Naive thymus-derived CD8-positive, alpha-beta T cell (primary cell): ENCODE results near the gene STEAP1B. TPM values are rescaled to one million over a fixed set of nuclear protein-coding genes. Genes with fewer than 3 reads are reported as not detected.
A peak's percentile ranks its signal among the peaks of the same experiment; 100 is the strongest.

Source experiments
- ATAC-seq, 2 donors: fragments of 150-1000 bp; cut with Tn5 transposase in 1 of 2; sonication (Bioruptor Pico), chemical (Tn5 transposase) in 1 of 2; 1 replicate in 1 of 2; 2 replicates in 1 of 2; pipeline ENCODE4 v1.10.0; 2021; ENCODE audit warnings: mild to moderate bottlenecking in 2 of 2, moderate library complexity in 2 of 2
- POLR2A ChIA-PET: fragments of 350-600 bp; sonication (Branson Sonifier 250); formaldehyde crosslinking; loops from one replicate; lab custom pipeline; 2021; ENCODE audit warnings: antibody characterized with exemption; lab: Charles Lee
- DNase-seq, 10 donors: peaks; one replicate each; pipeline versions ENCODE4 v3.0.0 to v3.0.0-alpha.2; 2020 to 2022
- H3K27ac Mint-ChIP-seq, 10 donors: one replicate each; pipeline ENCODE4 v1.8.0; 2020 to 2022; ENCODE audit warnings: mild to moderate bottlenecking in 10 of 10, mixed read lengths in 10 of 10, moderate library complexity in 4 of 10, inconsistent platforms in 1 of 10
- H3K27me3 Mint-ChIP-seq, 5 donors: one replicate each; pipeline ENCODE4 v1.8.0; 2021 to 2022; ENCODE audit warnings: mixed read lengths in 5 of 5
- H3K36me3 Mint-ChIP-seq, 3 donors: one replicate each; pipeline ENCODE4 v1.8.0; 2020 to 2022; ENCODE audit warnings: mixed read lengths in 3 of 3, mild to moderate bottlenecking in 2 of 3, inconsistent platforms in 1 of 3
- H3K4me1 Mint-ChIP-seq, 4 donors: one replicate each; pipeline ENCODE4 v1.8.0; 2021 to 2022; ENCODE audit warnings: mixed read lengths in 4 of 4
- H3K4me3 Mint-ChIP-seq, 10 donors: one replicate each; pipeline ENCODE4 v1.8.0; 2020 to 2022; ENCODE audit warnings: mild to moderate bottlenecking in 10 of 10, mixed read lengths in 10 of 10, moderate library complexity in 6 of 10, inconsistent platforms in 1 of 10
- H3K9me3 Mint-ChIP-seq, 9 donors: one replicate each; pipeline ENCODE4 v1.8.0; 2020 to 2022; ENCODE audit warnings: mixed read lengths in 9 of 9, mild to moderate bottlenecking in 3 of 9, inconsistent platforms in 1 of 9, moderate library complexity in 1 of 9
- polyA plus RNA-seq, 3 donors: library from polyadenylated mRNA; unstranded; fragments of 300-500 nt; fragmentation: Illumina TruSeq; gene quantifications; one replicate each; pipeline ENCODE4 v1.2.3, GENCODE V29; 2021
- total RNA-seq, 8 experiments: library from RNA in 2 of 8; stranded (reverse) in 2 of 8; gene quantifications; one replicate each; pipeline ENCODE4 v1.2.3 and lab custom pipeline; 2021 to 2026

Gene STEAP1B
- total and polyA plus RNA-seq, 5 experiments from 2014 or later: 0.28 TPM; not detected in 4

- POLR2A ChIA-PET: no interaction called here
- peaks cover 0 to 4% (median 0%) of the 10 kb centered on the region in 5 donors for H3K27me3 Mint-ChIP-seq
- no peaks in the 10 kb centered on the region for H3K9me3 Mint-ChIP-seq
- no peak overlapping the region for H3K27ac Mint-ChIP-seq
- DNase-seq (no peak), ATAC-seq (no peak)
- H3K4me1 Mint-ChIP-seq: no peaks in the 10 kb centered on the region
- H3K36me3 Mint-ChIP-seq: no peaks in the 10 kb centered on the region
- H3K4me3 Mint-ChIP-seq: no peak overlapping the region
Observed at GRCh38 chr7:22380333-22380732, 119.7 kb downstream of the STEAP1B start.

GRCh38 chr7:22378199-22378980 is 121.6 kb downstream of the STEAP1B start:
- Mint-ChIP-seq H3K4me3 (no peak overlapping the region), H3K27me3 (peaks cover 0 to 3% (median 0%) of the 10 kb centered on the region in 5 donors), H3K4me1 (no peaks in the 10 kb centered on the region), H3K9me3 (no peaks in the 10 kb centered on the region), H3K36me3 (no peaks in the 10 kb centered on the region), H3K27ac (no peak overlapping the region)
- no peak for ATAC-seq
- POLR2A ChIA-PET: no interaction called here
- DNase-seq: no peak

GRCh38 chr7:22377703-22378102 is 122.3 kb downstream of the STEAP1B start:
- Mint-ChIP-seq H3K36me3 (no peaks in the 10 kb centered on the region), H3K9me3 (no peaks in the 10 kb centered on the region), H3K27ac (peak overlapping the region in 1 of 10 donors; percentile 24), H3K4me1 (no peaks in the 10 kb centered on the region), H3K27me3 (peaks cover 0 to 3% (median 0%) of the 10 kb centered on the region in 5 donors), H3K4me3 (no peak overlapping the region)
- DNase-seq: no peak
- POLR2A ChIA-PET: no interaction called here
- no peak for ATAC-seq

- Mint-ChIP-seq H3K9me3 (no peaks in the 10 kb centered on the region), H3K27ac (no peak overlapping the region), H3K4me1 (no peaks in the 10 kb centered on the region), H3K4me3 (no peak overlapping the region), H3K36me3 (no peaks in the 10 kb centered on the region), H3K27me3 (peaks cover 0 to 3% (median 0%) of the 10 kb centered on the region in 5 donors)
- no peak for DNase-seq
- POLR2A ChIA-PET: no interaction called here
- no peak for ATAC-seq
Observed at GRCh38 chr7:22375359-22376048, 124.5 kb downstream of the STEAP1B start.

GRCh38 chr7:22373911-22374310 is 126.1 kb downstream of the STEAP1B start:
- no peaks in the 10 kb centered on the region for H3K36me3 Mint-ChIP-seq
- no peak overlapping the region for H3K27ac Mint-ChIP-seq
- POLR2A ChIA-PET: no interaction called here
- DNase-seq (no peak), ATAC-seq (no peak)
- no peaks in the 10 kb centered on the region for H3K4me1 Mint-ChIP-seq
- peaks cover 0 to 2% (median 0%) of the 10 kb centered on the region in 5 donors for H3K27me3 Mint-ChIP-seq
- H3K9me3 Mint-ChIP-seq: no peaks in the 10 kb centered on the region
- H3K4me3 Mint-ChIP-seq: no peak overlapping the region

GRCh38 chr7:22373388-22373787 is 126.6 kb downstream of the STEAP1B start:
- POLR2A ChIA-PET: no interaction called here
- Mint-ChIP-seq H3K27ac (no peak overlapping the region), H3K36me3 (no peaks in the 10 kb centered on the region), H3K4me3 (no peak overlapping the region), H3K27me3 (peaks cover 0 to 2% (median 0%) of the 10 kb centered on the region in 5 donors), H3K9me3 (no peaks in the 10 kb centered on the region), H3K4me1 (no peaks in the 10 kb centered on the region)
- ATAC-seq (no peak), DNase-seq (no peak)

GRCh38 chr7:22372863-22373262 is 127.1 kb downstream of the STEAP1B start:
- Mint-ChIP-seq H3K27me3 (peaks cover 0 to 2% (median 0%) of the 10 kb centered on the region in 5 donors), H3K4me1 (no peaks in the 10 kb centered on the region), H3K9me3 (no peaks in the 10 kb centered on the region), H3K27ac (no peak overlapping the region), H3K36me3 (no peaks in the 10 kb centered on the region), H3K4me3 (no peak overlapping the region)
- POLR2A ChIA-PET: no interaction called here
- DNase-seq (no peak), ATAC-seq (no peak)

- H3K36me3 Mint-ChIP-seq: no peaks in the 10 kb centered on the region
- POLR2A ChIA-PET: no interaction called here
- peaks cover 0 to 2% (median 0%) of the 10 kb centered on the region in 5 donors for H3K27me3 Mint-ChIP-seq
- no peak overlapping the region for H3K4me3 Mint-ChIP-seq
- H3K9me3 Mint-ChIP-seq: no peaks in the 10 kb centered on the region
- no peak overlapping the region for H3K27ac Mint-ChIP-seq
- no peak for ATAC-seq
- no peaks in the 10 kb centered on the region for H3K4me1 Mint-ChIP-seq
- DNase-seq: no peak
Observed at GRCh38 chr7:22371878-22372277, 128.1 kb downstream of the STEAP1B start.

Other genes with a start within 250 kb of the STEAP1B start
- gene RAPGEF5, start 143.0 kb downstream of the STEAP1B start, total RNA-seq: not detected
- gene RAPGEF5, start 143.0 kb downstream of the STEAP1B start, polyA plus RNA-seq: not detected
- gene IL6, start 227.0 kb upstream of the STEAP1B start, total RNA-seq: not detected
- not detected for gene IL6, start 227.0 kb upstream of the STEAP1B start, polyA plus RNA-seq